Neural progenitor cell (in vitro differentiated cells): ENCODE measurements around the gene ARMC9. TPM values are rescaled to one million over a fixed set of nuclear protein-coding genes. Genes with fewer than 3 reads are reported as not detected.

Source experiments
- DNase-seq: peaks from one replicate; pipeline ENCODE4 v3.0.0-alpha.2; 2016; ENCODE audit warnings: low spot score
- H2AFZ ChIP-seq: fragments of 200-600 bp; sonication (generic); replicated peaks from 2 replicates; pipeline ENCODE4 v1.6.1; 2016; ENCODE audit warnings: antibody characterized with exemption
- H3F3A ChIP-seq: fragments of 200-600 bp; sonication (generic); 2 replicates; pipeline ENCODE4 v1.6.1; 2016; ENCODE audit warnings: antibody characterized with exemption, low read depth
- H3K27ac ChIP-seq: fragments of 200-600 bp; sonication (generic); 2 replicates; pipeline ENCODE4 v1.5.1; 2016; ENCODE audit warnings: mild to moderate bottlenecking
- H3K27me3 ChIP-seq: fragments of 200-600 bp; sonication (generic); 2 replicates; pipeline ENCODE4 v1.6.1; 2016; ENCODE audit warnings: mild to moderate bottlenecking, moderate library complexity
- H3K36me3 ChIP-seq: fragments of 200-600 bp; sonication (generic); 2 replicates; pipeline ENCODE4 v1.5.1; 2016
- H3K4me1 ChIP-seq: fragments of 200-600 bp; sonication (generic); 2 replicates; pipeline ENCODE4 v1.6.1; 2016; ENCODE audit warnings: mixed run types
- H3K4me2 ChIP-seq: fragments of 200-600 bp; sonication (generic); 2 replicates; pipeline ENCODE4 v1.6.1; 2016
- H3K4me3 ChIP-seq: fragments of 200-600 bp; sonication (generic); 2 replicates; pipeline ENCODE4 v1.5.1; 2016
- H3K79me2 ChIP-seq: fragments of 200-600 bp; sonication (generic); 2 replicates; pipeline ENCODE4 v1.6.1; 2016; ENCODE audit warnings: low read depth
- H3K9ac ChIP-seq: fragments of 200-600 bp; sonication (generic); 2 replicates; pipeline ENCODE4 v1.6.1; 2016
- H3K9me3 ChIP-seq: fragments of 200-600 bp; sonication (generic); 2 replicates; pipeline ENCODE4 v1.5.1; 2016; ENCODE audit warnings: low read depth
- H4K20me1 ChIP-seq: fragments of 200-600 bp; sonication (generic); 2 replicates; pipeline ENCODE4 v1.6.1; 2016; ENCODE audit warnings: low read depth
- H3K27ac Mint-ChIP-seq: 3 replicates; pipeline ENCODE4 v1.8.0; 2021; ENCODE audit warnings: mixed read lengths
- H3K27me3 Mint-ChIP-seq: 2 replicates; pipeline ENCODE4 v1.8.0; 2022; ENCODE audit warnings: low read depth, mild to moderate bottlenecking, inconsistent platforms, moderate library complexity, mixed read lengths; ENCODE audit not compliant: insufficient read depth
- H3K36me3 Mint-ChIP-seq: 3 replicates; pipeline ENCODE4 v1.8.0; 2021; ENCODE audit warnings: mixed read lengths
- H3K4me1 Mint-ChIP-seq: 3 replicates; pipeline ENCODE4 v1.8.0; 2021; ENCODE audit warnings: mixed read lengths
- H3K4me3 Mint-ChIP-seq: 3 replicates; pipeline ENCODE4 v1.8.0; 2021; ENCODE audit warnings: mild to moderate bottlenecking, moderate library complexity, mixed read lengths
- H3K9me3 Mint-ChIP-seq: 3 replicates; pipeline ENCODE4 v1.8.0; 2020; ENCODE audit warnings: mixed read lengths
- CTCF ChIP-seq: fragments of 200-600 bp; sonication (generic); IDR thresholded peaks from 2 replicates; pipeline ENCODE4 v1.5.1; 2017; ENCODE audit warnings: antibody characterized with exemption, mild to moderate bottlenecking
- EZH2 ChIP-seq: fragments of 200-600 bp; sonication (generic); IDR thresholded peaks from 2 replicates; pipeline ENCODE4 v1.6.1; 2017; ENCODE audit warnings: antibody characterized with exemption, mild to moderate bottlenecking, moderate library complexity
- EZH2phosphoT487 ChIP-seq: fragments of 200-600 bp; sonication (generic); IDR thresholded peaks from 2 replicates; pipeline ENCODE4 v1.6.1; 2017; ENCODE audit warnings: antibody characterized with exemption
- total RNA-seq: library from RNA; depleted of rRNA; stranded (reverse); fragments of >200 nt; gene quantifications from 2 replicates; pipeline ENCODE4 v1.2.3, GENCODE V29; 2015; ENCODE audit warnings: low replicate concordance

The ARMC9 gene
- total RNA-seq, 1 donor from 2014 or later = 45.8 TPM

- peak overlapping the region; percentile 42 for H3K27ac Mint-ChIP-seq
- H3K27me3 Mint-ChIP-seq = peaks cover 7% of the 10 kb centered on the region
- H3F3A ChIP-seq = no peaks in the 10 kb centered on the region
- H3K4me3 ChIP-seq = no peak overlapping the region
- TF ChIP-seq EZH2 (no peak), EZH2phosphoT487 (no peak), CTCF (no peak)
- H3K36me3 Mint-ChIP-seq = peaks cover 6% of the 10 kb centered on the region
- DNase-seq = no peak
- H3K9me3 ChIP-seq = no peaks in the 10 kb centered on the region
- peaks cover 10% of the 10 kb centered on the region for H3K4me1 ChIP-seq
- H3K9ac ChIP-seq = no peak overlapping the region
- H3K79me2 ChIP-seq = no peaks in the 10 kb centered on the region
- no peak overlapping the region for H3K4me3 Mint-ChIP-seq
- no peaks in the 10 kb centered on the region for H4K20me1 ChIP-seq
- H3K27me3 ChIP-seq = no peaks in the 10 kb centered on the region
- H3K27ac ChIP-seq = no peak overlapping the region
- no peaks in the 10 kb centered on the region for H3K9me3 Mint-ChIP-seq
- no peak overlapping the region for H3K4me2 ChIP-seq
- no peaks in the 10 kb centered on the region for H3K36me3 ChIP-seq
- no peak overlapping the region for H2AFZ ChIP-seq
- H3K4me1 Mint-ChIP-seq = peaks cover 15% of the 10 kb centered on the region
Measured at GRCh38 chr2:231353469-231353868, 155.0 kb downstream of the ARMC9 start.

GRCh38 chr2:231355508-231356465, 157.4 kb downstream of the ARMC9 start:
- no peak overlapping the region for H3K4me3 Mint-ChIP-seq
- Histone ChIP-seq H3K9ac (no peak overlapping the region), H3K4me2 (no peak overlapping the region), H3K27me3 (no peaks in the 10 kb centered on the region), H3K36me3 (no peaks in the 10 kb centered on the region), H4K20me1 (no peaks in the 10 kb centered on the region), H2AFZ (no peak overlapping the region), H3K9me3 (no peaks in the 10 kb centered on the region), H3K79me2 (no peaks in the 10 kb centered on the region), H3F3A (no peaks in the 10 kb centered on the region), H3K4me3 (no peak overlapping the region), H3K4me1 (peaks cover 16% of the 10 kb centered on the region), H3K27ac (no peak overlapping the region)
- no peak for TF ChIP-seq CTCF
- no peak for TF ChIP-seq EZH2
- peak; percentile 25 for DNase-seq
- no peaks in the 10 kb centered on the region for H3K9me3 Mint-ChIP-seq
- peaks cover 8% of the 10 kb centered on the region for H3K27me3 Mint-ChIP-seq
- H3K4me1 Mint-ChIP-seq = peaks cover 22% of the 10 kb centered on the region
- peak overlapping the region; percentile 92 for H3K27ac Mint-ChIP-seq
- H3K36me3 Mint-ChIP-seq = peaks cover 2% of the 10 kb centered on the region

GRCh38 chr2:231356466-231356844, 158.0 kb downstream of the ARMC9 start:
- Histone ChIP-seq H3K27me3 (no peaks in the 10 kb centered on the region), H3K4me3 (no peak overlapping the region), H3F3A (no peaks in the 10 kb centered on the region), H3K79me2 (no peaks in the 10 kb centered on the region), H3K27ac (no peak overlapping the region), H3K9me3 (no peaks in the 10 kb centered on the region), H4K20me1 (no peaks in the 10 kb centered on the region), H3K4me1 (peaks cover 16% of the 10 kb centered on the region), H3K4me2 (no peak overlapping the region), H2AFZ (no peak overlapping the region), H3K9ac (no peak overlapping the region), H3K36me3 (no peaks in the 10 kb centered on the region)
- peaks cover 10% of the 10 kb centered on the region for H3K27me3 Mint-ChIP-seq
- no peak for DNase-seq
- H3K36me3 Mint-ChIP-seq = peaks cover 5% of the 10 kb centered on the region
- peaks cover 22% of the 10 kb centered on the region for H3K4me1 Mint-ChIP-seq
- TF ChIP-seq CTCF = no peak
- no peak for TF ChIP-seq EZH2
- H3K4me3 Mint-ChIP-seq = no peak overlapping the region
- H3K27ac Mint-ChIP-seq = no peak overlapping the region
- no peaks in the 10 kb centered on the region for H3K9me3 Mint-ChIP-seq
